GM12891 (cell line): ENCODE data around the gene HSPA1B.

Experiments
- POLR2A ChIP-seq: IDR thresholded peaks from 2 replicates; pipeline ENCODE4 v1.6.1; 2011; ENCODE audit warnings: low read depth, low read length, control low read depth
- POLR2AphosphoS5 ChIP-seq: IDR thresholded peaks from 2 replicates; pipeline ENCODE4 v1.6.1; 2011; ENCODE audit warnings: low read depth, low read length, control low read depth
- TAF1 ChIP-seq: IDR thresholded peaks from 2 replicates; pipeline ENCODE4 v1.6.1; 2011; ENCODE audit warnings: low read depth, low read length, control low read depth

GRCh38 chr6:31877651-31878161, 50.2 kb downstream of the HSPA1B start:
- TF ChIP-seq TAF1 (no peak), POLR2A (no peak), POLR2AphosphoS5 (no peak)
